ENCODE results near the gene TSPAN9. TPM values are rescaled to one million over a fixed set of nuclear protein-coding genes. Genes with fewer than 3 reads are reported as not detected.

Gene TSPAN9
- total RNA-seq, 8 experiments from 2014 or later: 7.9 to 35.6 (median 13.5) TPM

- in situ Hi-C loops (cut with MboI; ENCODE audit: low pct_unique_long_range_greater_than_20kb in 2 of 9, low sequenced_read_pairs in 9 of 9, unreplicated experiment in 9 of 9): no loop called here
- ATAC-seq (replicated peaks in 6 of 8): peak in 6 of 8 experiments; percentile 5 to 73 (median 45)
- Histone ChIP-seq H3K27ac (no peak overlapping the region), H3K4me1 (replicated peaks in 1 of 2) (peaks cover 9 to 24% of the 10 kb centered on the region in 2 donors), H3K4me3 (no peak overlapping the region)
- 0 to 100% (median 26%) methylated on average over 1 to 4 of the region's 8 CpGs; no CpG with 5 or more reads in 2 of the 10 experiments for WGBS, 10 experiments
Measured at GRCh38 chr12:3113671-3114325, 36.6 kb downstream of the TSPAN9 start.

DNA sequence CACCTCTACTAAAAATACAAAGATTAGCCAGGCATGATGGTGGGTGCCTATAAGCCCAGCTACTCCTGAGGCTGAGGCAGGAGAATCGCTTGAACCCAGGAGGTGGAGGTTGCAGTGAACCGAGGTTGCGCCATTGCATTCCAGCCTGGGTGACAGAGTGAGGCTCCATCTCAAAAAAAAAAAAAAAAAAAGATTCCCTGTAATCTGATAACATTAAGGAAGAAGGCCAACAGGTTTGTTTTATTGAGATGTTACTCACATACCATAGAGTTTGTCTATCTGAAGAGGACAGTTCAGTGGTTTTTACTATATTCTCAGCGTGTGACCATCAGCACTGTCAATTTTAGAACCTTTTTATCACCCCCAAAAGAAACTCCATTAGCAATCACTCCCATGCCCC is 37.5 kb downstream of the TSPAN9 start:
- no peak for ATAC-seq (replicated peaks in 6 of 8)

DNA sequence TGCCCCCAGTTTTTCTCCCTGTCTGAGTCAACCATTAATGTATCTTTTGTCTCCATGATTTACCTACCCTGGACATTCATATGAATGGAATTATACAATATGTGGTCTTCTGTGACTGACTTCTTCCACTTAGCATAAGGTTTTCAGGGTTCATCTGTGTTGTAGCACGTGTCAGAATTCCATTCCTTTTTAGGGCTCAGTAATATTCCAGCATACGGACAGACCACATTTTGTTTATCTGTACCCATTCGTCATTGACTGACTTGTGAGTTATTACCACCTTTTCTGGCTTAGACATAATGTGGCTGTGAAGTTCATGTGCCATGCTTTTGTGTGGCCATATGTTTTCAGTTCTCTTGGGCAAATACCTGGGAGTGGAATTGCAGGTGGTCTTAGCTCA is 37.9 kb downstream of the TSPAN9 start:
- 62 to 100% (median 92%) methylated on average over 1 to 3 of the region's 3 CpGs for WGBS, 10 experiments
- no peak for ATAC-seq (replicated peaks in 6 of 8)
- Histone ChIP-seq H3K4me3 (no peak overlapping the region), H3K4me1 (replicated peaks in 1 of 2) (peaks cover 9 to 24% of the 10 kb centered on the region in 2 donors), H3K27ac (no peak overlapping the region)
- in situ Hi-C loops (cut with MboI; ENCODE audit: low pct_unique_long_range_greater_than_20kb in 2 of 9, low sequenced_read_pairs in 9 of 9, unreplicated experiment in 9 of 9): no loop called here

More for the DNA sequence above, 37.5 kb downstream of the TSPAN9 start:
- Histone ChIP-seq H3K27ac (no peak overlapping the region), H3K4me3 (no peak overlapping the region), H3K4me1 (replicated peaks in 1 of 2) (peaks cover 9 to 24% of the 10 kb centered on the region in 2 donors)
- in situ Hi-C loops (cut with MboI; ENCODE audit: low pct_unique_long_range_greater_than_20kb in 2 of 9, low sequenced_read_pairs in 9 of 9, unreplicated experiment in 9 of 9): no loop called here
- WGBS, 10 experiments: 80 to 100% (median 100%) methylated on average over 1 to 4 of the region's 4 CpGs; no CpG with 5 or more reads in 1 of the 10 experiments

- H3K27ac ChIP-seq: no peak overlapping the region
- H3K4me1 ChIP-seq (replicated peaks in 1 of 2): peaks cover 9 to 24% of the 10 kb centered on the region in 2 donors
- WGBS, 10 experiments: 47 to 92% (median 73%) methylated on average over 1 to 18 of the region's 19 CpGs; no CpG with 5 or more reads in 2 of the 10 experiments
- in situ Hi-C loops (cut with MboI; ENCODE audit: low pct_unique_long_range_greater_than_20kb in 2 of 9, low sequenced_read_pairs in 9 of 9, unreplicated experiment in 9 of 9): no loop called here
- ATAC-seq (replicated peaks in 6 of 8): peak in 5 of 8 experiments; percentile 66 to 76 (median 69)
- no peak overlapping the region for H3K4me3 ChIP-seq
Measured at GRCh38 chr12:3116106-3116844, 39.1 kb downstream of the TSPAN9 start.

GRCh38 chr12:3117144-3117581 is 40.0 kb downstream of the TSPAN9 start:
- ATAC-seq (replicated peaks in 6 of 8): peak in 2 of 8 experiments; percentile 5 to 6
- peaks cover 9 to 24% of the 10 kb centered on the region in 2 donors for H3K4me1 ChIP-seq (replicated peaks in 1 of 2)
- WGBS, 10 experiments: 25 to 90% (median 74%) methylated on average over 1 to 8 of the region's 10 CpGs; no CpG with 5 or more reads in 2 of the 10 experiments

DNA sequence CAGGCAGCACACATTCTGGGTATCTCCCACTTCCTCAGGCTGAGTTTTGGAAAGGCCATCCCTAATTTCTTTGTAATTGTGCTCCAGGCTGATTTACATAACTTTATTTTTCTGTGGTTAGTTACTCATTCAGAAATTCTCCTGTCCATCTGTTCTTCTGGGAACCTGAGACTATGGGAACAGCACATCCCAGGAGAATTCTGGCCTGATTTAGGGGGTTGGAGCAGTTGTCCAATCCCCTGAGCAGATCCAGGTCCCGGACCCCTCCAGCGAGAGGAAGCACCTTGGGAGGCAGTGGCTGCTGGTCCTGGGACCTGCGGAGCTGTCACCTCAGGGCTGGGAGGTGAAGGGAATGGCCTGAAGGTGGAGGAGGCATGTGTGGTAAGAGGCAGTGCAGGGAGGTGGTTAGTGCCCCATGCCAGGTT is 40.4 kb downstream of the TSPAN9 start:
- ATAC-seq (replicated peaks in 6 of 8): peak in 3 of 8 experiments; percentile 69 to 78 (median 76)
- H3K4me1 ChIP-seq (replicated peaks in 1 of 2): peaks cover 9 to 24% of the 10 kb centered on the region in 2 donors
- 0 to 100% (median 100%) methylated on average over 1 to 3 of the region's 3 CpGs; no CpG with 5 or more reads in 5 of the 10 experiments for WGBS, 10 experiments
- in situ Hi-C loops (cut with MboI; ENCODE audit: low pct_unique_long_range_greater_than_20kb in 2 of 9, low sequenced_read_pairs in 9 of 9, unreplicated experiment in 9 of 9): no loop called here
- no peak overlapping the region for H3K4me3 ChIP-seq
- no peak overlapping the region for H3K27ac ChIP-seq

More at GRCh38 chr12:3117144-3117581, 40.0 kb downstream of the TSPAN9 start:
- Histone ChIP-seq H3K4me3 (no peak overlapping the region), H3K27ac (no peak overlapping the region)
- in situ Hi-C loops (cut with MboI; ENCODE audit: low pct_unique_long_range_greater_than_20kb in 2 of 9, low sequenced_read_pairs in 9 of 9, unreplicated experiment in 9 of 9): no loop called here

DNA sequence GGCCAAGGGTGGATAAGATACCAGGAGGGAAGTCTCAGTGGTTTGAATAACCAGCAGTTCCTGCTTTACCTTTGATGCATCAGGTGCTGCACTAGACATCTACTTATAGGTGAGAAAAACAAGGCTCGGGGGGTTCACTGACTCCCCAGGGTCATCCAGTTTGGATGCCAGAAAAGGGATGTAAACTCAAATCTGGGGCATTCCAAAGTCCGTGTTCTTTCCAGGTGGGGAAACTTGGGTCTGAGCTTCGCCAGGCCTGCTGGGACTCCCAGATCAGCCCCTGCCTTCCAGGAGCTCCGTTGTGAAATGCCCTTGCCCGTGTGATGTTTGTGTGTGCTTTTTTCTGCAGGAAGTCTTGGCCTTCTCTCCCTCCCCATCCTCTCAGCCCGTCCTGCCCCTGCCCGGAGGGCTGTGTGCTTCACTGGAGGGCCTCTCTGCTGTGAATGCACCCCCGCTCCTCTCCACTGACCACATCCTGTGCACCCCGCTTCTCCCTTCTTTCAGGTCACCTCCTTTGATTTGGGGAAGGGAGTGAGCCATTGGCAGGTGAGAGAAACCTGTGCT is 42.1 kb downstream of the TSPAN9 start:
- in situ Hi-C loops (cut with MboI; ENCODE audit: low pct_unique_long_range_greater_than_20kb in 2 of 9, low sequenced_read_pairs in 9 of 9, unreplicated experiment in 9 of 9): no loop called here
- Histone ChIP-seq H3K27ac (no peak overlapping the region), H3K4me3 (no peak overlapping the region), H3K4me1 (replicated peaks in 1 of 2) (peaks cover 9 to 17% of the 10 kb centered on the region in 2 donors)
- 60 to 100% (median 80%) methylated on average over 1 to 6 of the region's 9 CpGs; no CpG with 5 or more reads in 2 of the 10 experiments for WGBS, 10 experiments
- no peak for ATAC-seq (replicated peaks in 6 of 8)

DNA sequence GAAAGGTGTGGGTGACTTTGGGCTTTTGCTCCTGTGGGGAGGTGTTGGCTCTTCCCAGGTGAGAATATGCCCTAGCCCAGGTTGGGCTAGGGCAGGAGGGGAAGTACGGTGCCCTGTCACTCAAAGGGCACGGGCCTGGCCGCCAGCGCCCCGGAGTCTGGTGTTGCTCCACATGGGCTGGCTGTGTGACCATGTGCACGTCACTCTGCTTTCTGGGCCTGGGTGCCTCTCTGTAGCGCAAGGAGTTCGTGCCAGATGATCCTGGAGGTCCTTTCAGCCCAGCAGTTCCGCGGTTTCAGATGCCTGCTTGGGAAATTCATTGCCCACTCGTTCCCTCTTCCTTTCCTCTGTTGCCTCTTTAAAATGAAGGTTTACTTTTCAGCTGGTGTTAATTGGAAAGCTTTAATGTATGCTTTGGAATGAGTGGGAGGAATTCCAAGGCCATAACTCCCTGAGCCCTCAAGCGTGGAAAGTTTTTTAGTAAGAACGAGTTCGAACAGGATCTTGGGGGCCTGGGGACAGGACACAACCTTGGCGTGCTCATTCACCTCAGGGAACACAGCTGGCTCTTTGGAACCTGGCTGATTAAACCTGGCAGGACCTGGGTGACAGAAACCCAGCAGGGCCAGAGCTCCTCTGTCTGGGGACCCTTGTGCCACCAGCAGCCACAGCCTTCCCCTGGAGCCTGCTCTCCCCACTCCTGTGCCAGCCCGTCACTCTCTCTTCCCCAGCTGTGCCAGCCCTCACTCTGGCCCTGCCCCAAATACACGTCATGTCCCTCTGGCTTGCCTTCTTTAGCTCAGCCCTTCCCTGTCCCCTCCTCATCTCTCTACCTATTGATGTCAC is 42.8 kb downstream of the TSPAN9 start:
- H3K4me1 ChIP-seq (replicated peaks in 1 of 2): peaks cover 9 to 15% of the 10 kb centered on the region in 2 donors
- 31 to 100% (median 80%) methylated on average over 2 to 10 of the region's 17 CpGs; no CpG with 5 or more reads in 3 of the 10 experiments for WGBS, 10 experiments
- no peak overlapping the region for H3K27ac ChIP-seq
- no peak overlapping the region for H3K4me3 ChIP-seq
- in situ Hi-C loops (cut with MboI; ENCODE audit: low pct_unique_long_range_greater_than_20kb in 2 of 9, low sequenced_read_pairs in 9 of 9, unreplicated experiment in 9 of 9): no loop called here
- peak in 1 of 8 experiments; percentile 6 for ATAC-seq (replicated peaks in 6 of 8)

DNA sequence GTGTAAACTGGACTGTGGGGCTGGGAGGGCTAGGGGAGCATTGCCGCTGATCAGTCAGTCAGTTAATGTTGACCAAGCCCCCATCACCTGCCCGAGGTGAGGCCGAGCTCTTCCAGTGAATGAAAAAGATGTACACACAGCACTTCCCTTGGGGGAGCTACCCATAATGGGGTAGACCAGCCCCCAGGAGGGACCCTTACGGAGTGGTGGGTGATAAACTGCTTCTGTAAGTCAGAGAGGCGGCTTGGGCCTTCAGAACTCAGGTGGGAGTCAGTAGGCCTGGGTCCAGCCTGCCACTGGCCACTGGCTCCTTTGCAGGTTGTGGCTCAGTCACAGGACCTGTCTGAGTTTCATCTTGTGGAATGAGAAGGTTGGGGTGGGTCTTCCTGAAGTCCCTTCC is 43.5 kb downstream of the TSPAN9 start:
- H3K4me1 ChIP-seq (replicated peaks in 1 of 2): peaks cover 9 to 15% of the 10 kb centered on the region in 2 donors
- in situ Hi-C loops (cut with MboI; ENCODE audit: low pct_unique_long_range_greater_than_20kb in 2 of 9, low sequenced_read_pairs in 9 of 9, unreplicated experiment in 9 of 9): no loop called here
- 100% methylated on average over 1 to 4 of the region's 5 CpGs; no CpG with 5 or more reads in 7 of the 10 experiments for WGBS, 10 experiments

GRCh38 chr12:3122841-3123678 is 45.9 kb downstream of the TSPAN9 start:
- peak in 3 of 8 experiments; percentile 24 to 68 (median 63) for ATAC-seq (replicated peaks in 6 of 8)
- Histone ChIP-seq H3K4me3 (no peak overlapping the region), H3K27ac (no peak overlapping the region), H3K4me1 (replicated peaks in 1 of 2) (no peaks in the 10 kb centered on the region)
- 31 to 100% (median 56%) methylated on average over 1 to 7 of the region's 13 CpGs; no CpG with 5 or more reads in 2 of the 10 experiments for WGBS, 10 experiments
- in situ Hi-C loops (cut with MboI; ENCODE audit: low pct_unique_long_range_greater_than_20kb in 2 of 9, low sequenced_read_pairs in 9 of 9, unreplicated experiment in 9 of 9): no loop called here

More for the DNA sequence above, 43.5 kb downstream of the TSPAN9 start:
- Histone ChIP-seq H3K4me3 (no peak overlapping the region), H3K27ac (no peak overlapping the region)
- no peak for ATAC-seq (replicated peaks in 6 of 8)

- no peak for ATAC-seq (replicated peaks in 6 of 8)
- Histone ChIP-seq H3K4me3 (no peak overlapping the region), H3K4me1 (replicated peaks in 1 of 2) (no peaks in the 10 kb centered on the region), H3K27ac (no peak overlapping the region)
- in situ Hi-C loops (cut with MboI; ENCODE audit: low pct_unique_long_range_greater_than_20kb in 2 of 9, low sequenced_read_pairs in 9 of 9, unreplicated experiment in 9 of 9): no loop called here
- WGBS, 10 experiments: 33 to 100% (median 70%) methylated on average over 1 to 4 of the region's 4 CpGs; no CpG with 5 or more reads in 4 of the 10 experiments
Measured at GRCh38 chr12:3123729-3124128, 46.5 kb downstream of the TSPAN9 start.

All from motor neuron (in vitro differentiated cells).